ENCODE measurements around the gene PGLYRP2. TPM values are rescaled to one million over a fixed set of nuclear protein-coding genes. Genes with fewer than 3 reads are reported as not detected.

The PGLYRP2 gene
- total RNA-seq, 1 donor from 2014 or later = not detected

- peaks cover 7% of the 10 kb centered on the region for H3K9me3 ChIP-seq (replicated peaks)
- peaks cover 58% of the 10 kb centered on the region for H3K36me3 ChIP-seq
- no peak overlapping the region for H3K4me3 ChIP-seq
- intact Hi-C loops (cut with micrococcal nuclease) = no loop called here
- peaks cover 40% of the 10 kb centered on the region for H3K4me1 ChIP-seq
- H3K27me3 ChIP-seq (ENCODE audit: low read depth) = no peaks in the 10 kb centered on the region
- no peak for TF ChIP-seq CTCF (IDR thresholded peaks at IDR 0.05; ENCODE audit: borderline replicate concordance)
- H3K27ac ChIP-seq (replicated peaks) = no peak overlapping the region
- no peak for DNase-seq
These were observed 54.5 kb downstream of the PGLYRP2 start for GRCh38 chr19:15424692-15425272.

GRCh38 chr19:15424121-15424520 is 55.2 kb downstream of the PGLYRP2 start:
- no peaks in the 10 kb centered on the region for H3K27me3 ChIP-seq (ENCODE audit: low read depth)
- TF ChIP-seq CTCF (IDR thresholded peaks at IDR 0.05; ENCODE audit: borderline replicate concordance) = no peak
- H3K36me3 ChIP-seq = peaks cover 58% of the 10 kb centered on the region
- H3K27ac ChIP-seq (replicated peaks) = no peak overlapping the region
- peaks cover 7% of the 10 kb centered on the region for H3K9me3 ChIP-seq (replicated peaks)
- intact Hi-C loops (cut with micrococcal nuclease) = no loop called here
- H3K4me3 ChIP-seq = no peak overlapping the region
- H3K4me1 ChIP-seq = peaks cover 39% of the 10 kb centered on the region
- DNase-seq = no peak

GRCh38 chr19:15423130-15423529 is 56.2 kb downstream of the PGLYRP2 start:
- Histone ChIP-seq H3K27me3 (ENCODE audit: low read depth) (no peaks in the 10 kb centered on the region), H3K9me3 (replicated peaks) (peaks cover 7% of the 10 kb centered on the region), H3K4me1 (peaks cover 36% of the 10 kb centered on the region), H3K4me3 (no peak overlapping the region), H3K36me3 (peaks cover 53% of the 10 kb centered on the region), H3K27ac (replicated peaks) (no peak overlapping the region)
- DNase-seq = no peak
- intact Hi-C loops (cut with micrococcal nuclease) = no loop called here
- TF ChIP-seq CTCF (IDR thresholded peaks at IDR 0.05; ENCODE audit: borderline replicate concordance) = no peak

GRCh38 chr19:15422296-15423075 is 56.8 kb downstream of the PGLYRP2 start:
- no peak for DNase-seq
- Histone ChIP-seq H3K36me3 (peaks cover 50% of the 10 kb centered on the region), H3K27me3 (ENCODE audit: low read depth) (no peaks in the 10 kb centered on the region), H3K4me3 (peak overlapping the region; percentile 14), H3K27ac (replicated peaks) (peak overlapping the region; percentile 63), H3K4me1 (peaks cover 41% of the 10 kb centered on the region), H3K9me3 (replicated peaks) (peaks cover 7% of the 10 kb centered on the region)
- no peak for TF ChIP-seq CTCF (IDR thresholded peaks at IDR 0.05; ENCODE audit: borderline replicate concordance)
- intact Hi-C loops (cut with micrococcal nuclease) = no loop called here

GRCh38 chr19:15421721-15422260 is 57.5 kb downstream of the PGLYRP2 start:
- peak overlapping the region; percentile 14 for H3K4me3 ChIP-seq
- peaks cover 43% of the 10 kb centered on the region for H3K36me3 ChIP-seq
- no peak for TF ChIP-seq CTCF (IDR thresholded peaks at IDR 0.05; ENCODE audit: borderline replicate concordance)
- peak overlapping the region; percentile 63 for H3K27ac ChIP-seq (replicated peaks)
- intact Hi-C loops (cut with micrococcal nuclease) = no loop called here
- H3K9me3 ChIP-seq (replicated peaks) = peaks cover 7% of the 10 kb centered on the region
- H3K4me1 ChIP-seq = peaks cover 48% of the 10 kb centered on the region
- DNase-seq = peak; percentile 67
- no peaks in the 10 kb centered on the region for H3K27me3 ChIP-seq (ENCODE audit: low read depth)

All from left ventricle myocardium inferior (tissue), 1 donor.